Inflammatory macrophage treated with lipopolysaccharide for 4 hours (primary cell): ENCODE data around the gene HDAC4.

ENCODE experiments used
- DNase-seq: peaks from one replicate; pipeline ENCODE4 v3.0.0-alpha.2; 2020

The HDAC4 gene

DNA sequence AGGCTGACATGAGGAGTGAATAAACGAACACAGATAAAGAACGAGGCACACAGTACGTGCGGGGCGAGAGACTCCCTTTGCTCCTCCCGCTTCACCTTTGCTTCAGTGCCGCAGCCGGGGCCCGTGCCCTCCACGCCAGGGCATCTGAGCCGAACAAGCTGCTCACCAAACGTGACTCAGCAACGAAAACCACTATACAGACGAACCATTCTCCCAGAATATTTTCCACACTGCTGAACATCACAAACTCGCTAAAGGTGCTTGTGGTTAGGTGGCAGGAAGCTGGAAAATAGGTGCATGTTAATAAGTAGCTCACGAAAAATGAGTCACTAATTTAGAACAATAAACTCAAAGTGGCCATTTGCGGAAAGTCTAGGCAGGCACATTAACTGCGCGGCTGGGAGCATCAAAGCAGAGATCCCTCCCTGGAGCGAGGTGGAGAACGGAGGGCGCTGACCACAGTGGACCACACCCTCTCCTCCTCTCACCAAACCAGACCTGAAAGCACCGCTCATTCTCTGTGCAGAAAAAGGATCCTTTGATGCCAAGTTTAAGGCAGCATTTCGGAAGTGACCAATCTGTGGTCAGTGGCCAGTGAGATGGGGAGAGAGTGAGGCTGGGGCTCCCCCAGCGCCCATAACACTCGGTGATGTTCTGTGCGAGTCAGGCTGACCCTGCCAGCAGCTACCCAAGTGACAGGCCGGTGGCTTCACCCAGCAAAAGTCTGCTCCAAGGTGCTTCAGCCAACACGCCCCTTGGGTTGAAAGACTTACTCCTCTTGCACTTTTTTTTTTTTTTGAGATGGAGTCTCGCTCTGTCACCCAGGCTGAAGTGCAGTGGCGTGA lies 153.2 kb downstream of the HDAC4 start:
- DNase-seq: no peak

DNA sequence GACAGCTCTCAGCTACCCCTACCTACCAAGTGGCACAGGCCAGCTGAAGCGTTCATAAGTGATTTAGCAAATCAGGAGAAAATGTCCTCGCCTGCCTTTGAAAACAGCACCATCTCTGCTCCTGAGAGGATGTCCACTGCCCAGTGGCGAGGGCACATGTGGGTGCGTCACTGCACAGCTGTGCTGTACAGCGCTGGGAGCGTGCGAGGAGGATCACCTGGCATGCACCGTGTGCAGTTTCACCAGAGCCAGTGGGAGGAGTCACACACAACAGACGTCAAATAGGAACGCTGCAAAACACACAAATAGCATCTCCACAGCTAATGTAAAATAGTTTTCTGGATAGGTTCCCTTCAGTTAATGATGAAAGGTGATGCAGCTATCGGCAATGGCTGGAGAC lies 154.1 kb downstream of the HDAC4 start:
- DNase-seq: no peak

DNA sequence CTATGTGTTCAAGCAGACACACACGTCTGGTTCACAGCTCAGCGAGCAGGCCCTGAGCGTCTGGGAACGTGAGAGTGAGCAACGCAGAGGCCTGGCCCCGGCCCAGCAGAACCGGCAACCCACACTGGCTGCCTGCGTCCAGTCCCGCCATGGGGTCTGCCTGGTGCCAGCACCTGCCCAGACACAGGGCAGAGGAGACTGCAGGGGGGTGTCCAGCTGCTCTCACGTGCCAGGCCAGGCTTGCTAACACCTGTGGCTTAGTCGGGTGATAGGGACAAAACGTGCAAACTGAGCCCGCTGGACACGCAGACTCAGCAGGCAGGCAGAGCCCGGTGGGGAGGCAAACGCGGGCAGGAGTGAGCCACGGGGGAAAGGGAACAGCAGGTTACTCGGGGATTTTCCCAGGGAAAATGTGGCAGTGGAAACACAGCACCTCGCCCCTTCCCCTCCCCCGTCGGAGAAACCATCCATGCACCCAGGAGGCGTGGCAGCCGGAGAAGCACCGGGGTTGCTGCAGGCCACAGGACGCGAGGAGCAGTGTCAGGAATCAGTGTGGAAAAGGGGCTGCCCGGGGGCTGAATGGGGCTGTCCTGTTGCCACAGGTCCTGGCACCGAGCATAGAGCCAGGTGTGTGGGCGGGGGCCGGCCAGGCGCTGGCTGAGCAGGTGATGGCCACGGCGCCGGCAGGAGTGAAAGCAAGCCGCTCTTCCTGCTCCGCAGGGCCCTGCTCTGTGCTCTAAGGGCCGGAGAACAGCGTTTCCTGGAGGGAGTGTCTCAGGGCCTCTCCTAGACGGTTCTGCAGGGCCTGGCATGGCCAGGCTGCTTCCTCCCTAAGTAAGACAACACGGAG lies 154.7 kb downstream of the HDAC4 start:
- DNase-seq: no peak

DNA sequence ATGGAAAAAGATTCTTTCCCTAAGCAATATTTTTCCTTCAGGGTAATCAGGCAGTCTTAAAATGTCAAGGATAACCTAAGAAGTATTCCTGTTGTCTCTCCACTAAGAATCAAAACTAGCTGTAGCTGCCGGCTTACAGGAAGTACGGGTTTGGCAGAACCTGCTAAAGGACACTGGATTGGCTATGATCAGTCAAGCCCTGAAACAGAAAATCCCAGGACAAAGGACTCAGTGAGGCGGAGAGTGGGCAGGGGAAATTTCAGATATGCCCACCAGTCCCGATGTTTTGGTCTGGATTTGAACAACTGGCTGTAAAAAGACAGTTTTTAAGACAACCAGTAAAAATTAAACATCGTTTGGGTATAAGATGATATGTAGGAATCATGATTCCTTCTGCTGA lies 155.7 kb downstream of the HDAC4 start:
- DNase-seq: no peak

DNA sequence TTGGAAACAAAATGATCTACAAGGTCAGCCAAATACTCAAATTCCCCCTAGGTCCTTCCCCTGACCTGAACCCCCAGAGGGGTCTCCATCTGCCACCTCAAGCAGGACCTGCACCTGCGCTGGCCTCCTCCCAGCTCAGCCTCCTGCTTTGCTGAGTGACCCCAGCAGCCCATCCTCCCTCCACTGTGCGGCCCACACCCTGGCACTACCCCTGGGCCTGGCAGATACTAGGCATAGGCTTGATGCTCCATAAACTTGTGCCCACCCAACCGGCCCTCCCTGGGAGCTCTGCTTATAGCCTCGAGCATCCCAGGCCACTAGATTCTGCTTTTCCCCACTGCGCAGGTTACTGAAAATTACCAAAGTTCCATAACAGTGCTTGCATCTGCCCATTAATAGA lies 156.2 kb downstream of the HDAC4 start:
- no peak for DNase-seq

DNA sequence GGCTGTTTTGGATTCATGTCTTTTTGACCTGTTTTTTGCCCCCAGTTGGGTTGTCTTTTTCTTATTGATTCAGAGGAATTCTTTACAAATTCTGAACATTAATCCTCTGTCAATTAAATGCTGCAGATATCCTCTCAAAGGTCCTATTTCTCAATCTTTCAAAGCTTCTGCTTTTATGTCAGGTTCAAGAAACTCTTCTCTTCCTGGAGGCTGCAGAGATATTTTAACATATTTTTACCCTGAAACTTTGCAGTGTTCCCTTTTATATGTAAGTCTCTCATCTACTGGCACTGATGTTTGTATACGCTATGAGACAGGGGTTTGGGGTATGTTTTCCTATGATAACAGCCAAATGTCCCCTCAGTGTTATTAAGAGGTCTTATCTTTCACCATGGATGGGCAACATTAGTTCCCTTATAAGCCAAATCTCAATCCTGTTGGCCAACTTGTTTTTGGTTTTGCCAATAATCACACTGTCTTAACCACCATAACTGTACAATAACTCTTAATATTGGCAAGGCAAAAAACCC lies 159.3 kb downstream of the HDAC4 start:
- peak; percentile 42 for DNase-seq

DNA sequence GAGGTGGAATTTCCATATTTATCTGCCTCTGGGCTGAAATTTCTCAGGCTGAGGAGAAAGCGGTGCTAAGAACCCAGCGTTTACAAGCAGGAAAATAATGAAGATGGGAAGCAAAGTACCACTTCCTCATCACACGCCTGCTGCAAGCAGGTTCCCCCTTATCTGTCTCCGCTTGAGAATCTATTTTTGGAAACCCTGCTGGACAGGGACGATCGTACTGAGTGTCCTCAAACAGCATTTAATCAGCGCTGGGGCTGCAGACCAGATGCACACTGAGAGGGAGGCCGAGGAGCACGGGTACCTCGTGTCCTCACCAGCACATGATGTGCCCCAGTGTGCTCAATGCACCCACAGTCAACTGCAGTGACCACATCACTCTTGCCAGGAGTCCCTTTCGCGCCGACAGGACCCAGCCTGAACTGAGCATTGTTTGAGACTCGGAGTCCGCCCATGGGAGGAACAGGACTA lies 160.4 kb downstream of the HDAC4 start:
- DNase-seq: peak; percentile 36

DNA sequence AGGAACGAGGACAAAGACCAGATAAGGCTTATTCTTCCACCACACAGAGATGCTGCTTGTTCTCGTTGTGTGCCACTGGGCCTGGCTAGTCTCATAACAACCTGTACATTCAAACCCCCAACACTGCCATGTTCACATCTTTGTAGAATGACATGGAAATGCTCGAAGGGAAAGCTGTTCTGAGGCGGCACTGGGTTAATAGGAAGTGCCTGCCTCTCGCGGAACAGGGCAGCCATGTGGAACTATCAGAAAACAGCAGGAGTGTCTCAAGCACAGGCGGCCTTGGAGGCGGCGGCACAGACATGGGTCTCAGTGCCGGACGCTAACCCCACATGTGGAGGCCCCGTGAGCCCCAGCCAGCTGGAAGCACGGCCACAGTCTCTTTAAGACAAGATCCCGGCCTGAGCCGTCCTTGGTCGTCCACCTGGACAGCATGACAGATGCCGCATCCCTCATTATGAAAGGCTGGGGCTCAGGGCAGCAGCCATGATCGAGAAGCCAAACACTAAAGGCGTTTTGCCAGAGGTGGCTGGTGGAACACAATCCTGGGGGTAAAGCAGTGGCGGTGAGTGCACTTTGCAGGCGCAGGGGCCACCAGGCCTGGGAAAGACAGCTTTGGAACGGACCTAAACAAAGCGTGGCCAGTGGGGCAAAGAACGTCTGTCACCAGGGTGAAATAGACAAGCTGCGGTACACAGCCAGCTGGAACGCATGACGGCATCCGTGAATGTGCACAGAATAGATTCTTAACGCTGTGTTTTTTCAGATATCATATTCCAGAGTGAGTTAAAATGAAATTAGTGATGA lies 161.0 kb downstream of the HDAC4 start:
- no peak for DNase-seq

DNA sequence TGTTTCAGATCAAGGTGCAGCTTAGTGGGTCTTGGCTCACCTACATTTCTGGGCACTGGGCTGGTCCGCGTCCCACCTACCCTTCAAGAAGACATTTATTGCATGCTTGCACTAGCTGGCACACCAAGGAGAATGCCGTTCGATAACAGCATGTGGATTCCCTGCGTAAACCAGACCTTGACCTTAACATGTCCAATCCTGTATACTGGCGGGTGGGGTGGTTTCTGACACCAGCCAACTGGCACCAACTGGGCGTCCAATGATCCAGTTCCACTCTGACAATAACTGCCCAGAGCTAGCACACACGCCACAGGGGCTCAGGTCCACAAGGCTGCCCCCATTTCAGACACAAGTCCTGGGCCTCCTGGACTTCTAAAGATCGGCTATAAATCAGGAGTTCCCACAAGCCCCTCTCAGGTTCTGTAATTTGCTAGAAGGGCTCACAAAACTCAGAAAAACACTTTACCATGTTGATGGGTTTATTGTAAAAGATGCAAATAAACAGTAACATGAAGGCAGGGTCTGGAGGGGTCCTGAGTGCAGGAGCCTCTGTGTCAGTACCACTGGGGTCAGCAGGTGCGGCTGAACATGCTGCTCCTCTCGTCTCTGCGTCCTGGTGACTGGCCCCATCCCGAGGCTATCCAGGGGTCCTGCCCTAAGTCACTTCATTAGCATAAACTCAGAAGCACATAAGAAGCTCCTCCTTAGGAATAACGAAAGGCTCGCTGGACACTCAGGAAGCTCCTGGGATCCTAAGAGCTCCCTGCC lies 161.8 kb downstream of the HDAC4 start:
- DNase-seq: no peak

DNA sequence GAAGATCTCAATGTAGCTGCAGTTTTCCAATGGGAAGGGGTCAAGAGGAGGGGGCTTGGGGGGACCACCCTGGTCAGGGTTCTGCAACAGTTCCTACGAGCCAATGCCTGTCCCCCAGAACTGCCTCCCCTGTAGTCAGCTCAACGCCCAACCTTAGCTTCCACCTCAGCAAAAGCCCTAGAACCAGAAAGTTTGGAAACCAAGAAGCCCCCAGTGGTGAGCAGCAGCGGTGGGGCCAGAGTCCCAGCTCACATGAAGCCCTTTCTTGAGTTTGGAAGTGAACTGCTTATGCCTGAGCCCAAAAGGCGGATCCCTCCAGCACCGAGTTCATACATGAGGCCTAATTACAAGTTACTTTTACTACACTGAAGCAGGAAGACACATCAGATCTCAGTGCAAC lies 162.4 kb downstream of the HDAC4 start:
- DNase-seq: no peak

DNA sequence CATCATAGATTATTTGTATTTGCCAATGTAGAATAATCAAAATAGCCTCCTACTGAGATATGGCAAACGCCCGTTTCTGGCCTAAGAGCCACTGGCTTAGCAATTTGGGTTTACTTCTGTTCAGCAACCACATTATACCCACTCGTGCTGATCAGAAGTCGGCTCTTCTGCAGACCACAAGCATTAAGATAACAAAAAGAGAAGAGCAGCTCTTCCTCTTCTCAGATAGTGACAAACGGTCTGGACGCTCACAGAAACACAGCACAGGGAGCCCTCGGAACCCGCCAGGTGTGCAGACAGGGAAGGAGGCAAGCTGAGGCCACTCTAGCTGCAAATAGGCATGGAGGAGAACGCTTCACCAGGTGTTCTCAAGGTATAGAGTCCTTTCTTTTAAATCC lies 164.0 kb downstream of the HDAC4 start:
- no peak for DNase-seq

DNA sequence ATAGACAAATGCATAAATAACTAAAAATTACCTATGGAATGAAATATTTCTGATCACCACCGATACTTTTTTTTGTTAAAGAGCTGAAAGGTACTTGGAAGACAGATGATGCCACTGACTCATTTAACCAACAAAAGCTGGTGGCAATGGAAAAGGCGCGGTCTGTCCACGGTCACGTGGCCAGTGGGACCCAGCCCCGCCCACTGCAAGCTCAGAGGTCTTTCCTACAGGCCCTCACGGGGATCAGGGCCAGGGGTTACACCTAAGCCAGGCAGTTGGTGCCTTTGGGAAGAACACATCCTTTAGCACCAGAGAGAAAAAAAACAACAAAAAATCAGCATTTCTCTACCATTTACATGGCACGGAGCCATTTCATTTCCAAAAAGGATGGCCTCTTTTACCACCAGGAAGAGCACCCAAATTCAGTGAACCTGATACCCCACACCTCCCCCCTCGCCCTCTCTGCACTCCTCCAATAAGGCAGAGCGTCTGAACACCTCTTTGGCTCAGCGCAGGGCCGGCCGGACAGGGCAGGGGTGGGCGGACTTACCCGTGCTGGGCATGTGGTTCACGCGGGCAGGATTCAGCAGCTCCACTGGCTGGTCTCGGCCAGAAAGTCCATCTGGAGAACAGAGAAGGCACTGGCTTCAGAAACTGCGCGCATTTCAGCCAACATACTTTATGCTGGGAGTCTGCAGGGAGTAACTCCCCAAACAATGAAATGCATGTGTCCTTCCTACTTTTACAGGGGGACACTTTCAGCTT lies 164.6 kb downstream of the HDAC4 start:
- no peak for DNase-seq

DNA sequence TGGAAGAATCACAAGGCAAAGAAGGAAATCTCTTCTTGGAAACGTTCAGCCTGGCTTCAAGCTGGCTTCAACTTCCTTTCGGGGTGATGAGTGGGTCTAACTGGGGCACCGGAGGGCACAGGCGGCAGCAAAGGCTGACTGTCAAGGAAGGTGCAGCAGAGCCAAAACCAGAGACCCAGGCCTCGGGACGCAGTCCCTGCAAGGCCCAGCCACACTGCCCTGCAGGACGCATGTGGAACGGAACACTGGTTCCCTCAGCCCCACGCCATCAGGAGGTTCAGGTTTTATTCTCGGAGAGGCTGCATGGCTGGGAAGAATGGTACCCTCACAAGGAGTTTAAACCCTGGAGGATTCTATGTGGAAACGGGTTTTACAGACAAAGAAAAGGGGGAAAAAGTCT lies 165.5 kb downstream of the HDAC4 start:
- no peak for DNase-seq

DNA sequence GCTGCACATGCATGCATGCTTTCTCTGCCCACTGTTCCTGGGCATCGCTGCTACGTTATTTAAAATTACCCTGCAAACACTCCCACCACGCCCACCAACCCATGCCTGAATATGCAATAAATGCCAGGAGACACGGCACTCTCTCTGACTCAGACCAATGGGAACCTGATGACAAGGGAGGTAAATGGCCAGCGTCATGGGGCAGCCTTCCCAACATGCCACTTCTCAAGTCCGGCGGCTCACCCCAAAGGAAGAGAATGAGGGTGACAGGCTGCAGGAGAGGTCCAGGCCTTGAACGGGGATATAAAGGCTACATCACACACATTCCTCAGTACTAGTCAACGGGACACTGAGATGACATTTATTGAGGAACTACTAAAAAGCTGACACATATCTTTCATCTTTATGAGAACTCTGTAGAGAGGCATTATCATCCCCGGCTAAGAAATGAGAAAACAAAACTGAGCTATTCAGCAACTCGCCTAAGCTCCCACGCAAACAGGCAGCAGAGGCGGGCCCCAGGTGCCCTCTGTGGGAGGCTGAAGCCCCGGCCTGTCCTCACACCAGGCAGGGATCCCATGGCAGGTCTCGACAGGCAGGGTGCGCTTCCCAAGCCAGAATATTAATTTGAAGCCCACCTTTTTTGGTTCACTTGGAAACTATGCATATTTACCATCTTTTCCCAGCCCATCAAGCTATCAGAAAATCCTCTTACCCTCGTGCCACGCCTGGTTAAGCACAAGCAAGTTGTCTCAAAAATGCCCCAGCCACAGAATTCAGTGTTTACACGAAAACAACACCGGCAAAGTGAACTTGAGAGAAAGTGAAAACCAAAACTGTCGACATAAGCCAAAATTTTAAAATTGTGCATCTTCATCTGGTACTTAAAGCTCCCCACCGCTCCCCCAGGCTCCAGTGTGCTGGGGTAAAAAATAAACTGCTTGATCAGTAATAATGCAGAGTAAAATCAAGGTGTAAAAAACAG lies 166.3 kb downstream of the HDAC4 start:
- peak; percentile 58 for DNase-seq

DNA sequence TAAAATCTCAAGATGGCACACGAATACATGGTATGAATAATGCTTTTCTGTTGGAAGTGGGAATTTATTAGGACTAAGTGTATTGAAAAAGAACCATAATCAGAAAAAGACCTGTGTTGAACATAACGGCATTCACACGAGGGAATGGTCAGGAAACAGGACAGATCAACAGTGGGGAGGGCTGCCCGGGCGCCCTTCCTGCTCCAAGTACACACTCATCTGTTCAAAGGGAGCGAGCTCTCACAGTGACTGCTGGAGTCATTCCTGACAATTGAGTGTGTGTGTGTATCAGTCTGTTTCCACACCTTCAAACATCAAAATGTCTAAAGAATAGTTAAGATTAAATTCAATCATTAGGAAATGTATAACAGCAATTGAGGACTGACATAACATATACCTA lies 167.2 kb downstream of the HDAC4 start:
- no peak for DNase-seq

DNA sequence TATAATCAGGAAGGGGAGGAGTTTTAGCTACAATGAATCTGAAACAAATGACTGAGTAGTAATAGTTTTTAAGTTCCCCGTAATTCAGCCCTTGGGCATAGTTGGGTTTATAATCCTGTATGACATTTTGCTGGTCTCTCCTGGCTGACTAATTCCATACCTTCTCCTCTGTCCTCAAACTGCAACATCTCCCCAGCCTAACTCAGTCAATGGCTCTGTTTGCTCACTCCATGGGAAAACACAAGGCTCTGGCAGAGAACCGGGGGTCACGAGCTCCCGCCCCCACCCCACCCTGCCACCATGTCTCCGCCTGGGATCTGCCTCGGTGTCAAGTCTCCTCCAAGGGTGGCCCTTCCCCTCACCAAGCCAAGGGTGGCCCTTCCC lies 168.6 kb downstream of the HDAC4 start:
- no peak for DNase-seq

DNA sequence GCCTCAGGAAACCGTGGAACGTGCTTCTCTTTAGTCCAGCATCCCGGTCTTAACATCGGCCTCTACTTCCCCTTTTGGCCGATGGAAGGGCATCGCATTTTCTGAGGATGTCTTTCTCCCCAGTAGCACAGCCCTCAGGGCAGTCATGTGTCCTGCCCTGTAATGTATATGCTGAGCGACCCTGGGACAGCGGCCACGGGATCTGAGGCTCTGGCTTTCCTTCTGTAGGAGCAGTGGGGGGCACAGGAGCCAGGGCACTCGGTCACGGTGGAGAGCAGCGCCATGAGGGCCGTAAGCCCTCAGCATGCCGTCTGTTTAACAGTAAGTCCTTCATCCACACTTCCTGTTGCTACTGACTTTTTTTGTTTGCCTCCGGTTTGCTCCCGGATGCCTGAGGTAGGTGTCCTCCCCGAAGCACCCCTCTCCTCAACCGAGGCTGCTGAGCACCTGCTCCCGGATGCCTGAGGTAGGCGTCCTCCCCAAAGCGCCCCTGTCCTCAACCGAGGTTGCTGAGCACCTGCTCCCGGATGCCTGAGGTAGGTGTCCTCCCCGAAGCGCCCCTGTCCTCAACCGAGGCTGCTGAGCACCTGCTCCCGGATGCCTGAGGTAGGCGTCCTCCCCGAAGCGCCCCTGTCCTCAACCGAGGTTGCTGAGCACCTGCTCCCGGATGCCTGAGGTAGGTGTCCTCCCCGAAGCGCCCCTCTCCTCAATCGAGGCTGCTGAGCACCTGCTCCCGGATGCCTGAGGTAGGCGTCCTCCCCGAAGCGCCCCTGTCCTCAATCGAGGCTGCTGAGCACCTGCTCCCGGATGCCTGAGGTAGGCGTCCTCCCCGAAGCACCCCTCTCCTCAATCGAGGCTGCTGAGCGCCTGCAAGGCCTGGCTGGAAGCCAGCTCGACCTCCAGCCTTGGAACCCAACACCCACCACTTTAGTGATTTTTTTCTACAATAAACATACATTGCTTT lies 169.3 kb downstream of the HDAC4 start:
- peak; percentile 42 for DNase-seq

DNA sequence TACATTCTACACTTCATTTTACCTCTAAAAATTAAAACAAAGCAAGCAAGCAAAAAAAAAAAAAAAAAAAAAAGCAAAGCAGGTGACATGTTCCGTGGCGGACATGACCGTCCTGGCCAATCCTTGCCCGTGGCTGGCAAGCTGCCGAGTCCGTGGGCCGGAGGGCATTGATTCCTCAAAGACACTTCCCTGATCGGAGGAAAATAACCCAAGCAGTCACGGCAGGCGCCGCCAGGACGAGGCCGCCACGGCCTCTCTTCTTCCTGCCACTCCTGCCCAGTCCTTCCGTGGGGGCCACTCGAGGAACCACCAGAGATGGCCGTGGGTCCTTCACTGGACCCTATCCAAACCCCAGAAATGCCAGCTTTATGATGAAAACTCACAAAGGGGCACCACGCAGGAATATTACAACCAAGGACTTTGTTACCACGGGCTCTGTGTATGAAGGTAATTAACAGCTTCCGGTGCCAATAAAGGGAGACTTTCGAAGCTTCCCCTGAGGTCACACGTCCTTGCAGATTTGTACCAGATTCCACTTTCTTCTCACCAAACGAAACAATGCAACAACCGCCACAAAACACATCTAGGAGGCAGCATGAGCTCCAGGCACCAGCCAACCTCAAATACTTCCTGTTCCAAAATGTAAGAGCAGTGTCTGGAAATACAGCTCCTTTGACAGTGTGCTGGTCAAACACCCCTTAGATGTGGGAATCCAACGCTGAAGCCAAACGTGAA lies 170.3 kb downstream of the HDAC4 start:
- DNase-seq: peak; percentile 78
